SK-N-SH (cell line): ENCODE results near the gene CEP43. TPM values are rescaled to one million over a fixed set of nuclear protein-coding genes. Genes with fewer than 3 reads are reported as not detected.

Experiments
- CTCF ChIA-PET: fragments of 300-600, 350-600 bp; formaldehyde crosslinking; extraction: SDS; loops from one replicate; lab custom pipeline; 2021; lab: Yijun Ruan, JAX
- POLR2A ChIA-PET: fragments of 350-600 bp; sonication (Branson Sonifier 250); formaldehyde crosslinking; extraction: SDS; loops from one replicate; lab custom pipeline; 2020; ENCODE audit warnings: antibody characterized with exemption, inconsistent platforms; lab: Yijun Ruan, JAX
- DNase-seq: peaks from one replicate; pipeline ENCODE4 v3.0.0; 2012
- H2AFZ ChIP-seq: fragments of 200-600 bp; sonication (generic); 2 replicates; pipeline ENCODE4 v1.8.1; 2016; ENCODE audit warnings: antibody characterized with exemption, mild to moderate bottlenecking, low read depth
- H3F3A ChIP-seq: fragments of 200-600 bp; sonication (generic); replicated peaks from 2 replicates; pipeline ENCODE3; 2016; ENCODE audit warnings: antibody characterized with exemption, mild to moderate bottlenecking; ENCODE audit not compliant: insufficient read depth
- H3K27ac ChIP-seq, 2 experiments: fragments of 200-500 bp in 1 of 2; fragments of 200-600 bp in 1 of 2; sonication (Bioruptor generic) in 1 of 2; sonication (generic), shearing (Covaris generic) in 1 of 2; 2 replicates each; pipeline versions ENCODE4 v1.5.1 to v1.6.1; 2014 to 2016; ENCODE audit warnings: low read depth in 2 of 2, inconsistent platforms in 1 of 2, low read length in 1 of 2, mild to moderate bottlenecking in 1 of 2, mixed read lengths in 1 of 2
- H3K27me3 ChIP-seq: fragments of 200-600 bp; sonication (generic), shearing (Covaris generic); 2 replicates; pipeline ENCODE4 v1.6.1; 2016; ENCODE audit warnings: mixed run types; ENCODE audit not compliant: insufficient read depth
- H3K36me3 ChIP-seq, 2 experiments: fragments of 200-500 bp in 1 of 2; fragments of 200-600 bp in 1 of 2; sonication (Bioruptor generic) in 1 of 2; sonication (generic) in 1 of 2; replicated peaks in 1 of 2; 2 replicates each; pipeline versions ENCODE3 to v1.5.1; 2014 to 2016; ENCODE audit warnings: low read length in 1 of 2, mild to moderate bottlenecking in 1 of 2; ENCODE audit not compliant: insufficient read depth in 2 of 2, control insufficient read depth in 1 of 2
- H3K4me1 ChIP-seq, 2 experiments: fragments of 200-500 bp in 1 of 2; fragments of 200-600 bp in 1 of 2; sonication (Bioruptor generic) in 1 of 2; sonication (generic), shearing (Covaris generic) in 1 of 2; 2 replicates each; pipeline versions ENCODE4 v1.5.1 to v1.6.1; 2014 to 2016; ENCODE audit warnings: low read depth in 1 of 2, low read length in 1 of 2, mixed run types in 1 of 2; ENCODE audit not compliant: insufficient read depth in 2 of 2, control insufficient read depth in 1 of 2
- H3K4me2 ChIP-seq: fragments of 200-600 bp; sonication (generic), shearing (Covaris generic); 2 replicates; pipeline ENCODE4 v1.6.1; 2017; ENCODE audit warnings: mixed run types
- H3K4me3 ChIP-seq, 2 experiments: fragments of 200-500 bp in 1 of 2; fragments of 200-600 bp in 1 of 2; sonication (Bioruptor generic) in 1 of 2; sonication (generic), shearing (Covaris generic) in 1 of 2; 2 replicates each; pipeline versions ENCODE4 v1.5.1 to v1.8.1; 2014 to 2016; ENCODE audit warnings: low read depth in 2 of 2, inconsistent platforms in 1 of 2, low read length in 1 of 2, mild to moderate bottlenecking in 1 of 2, mixed read lengths in 1 of 2, moderate library complexity in 1 of 2
- H3K79me2 ChIP-seq: fragments of 200-600 bp; sonication (generic); 2 replicates; pipeline ENCODE4 v1.8.1; 2017; ENCODE audit warnings: mild to moderate bottlenecking; ENCODE audit not compliant: insufficient read depth
- H3K9ac ChIP-seq: fragments of 200-600 bp; sonication (generic); 2 replicates; pipeline ENCODE4 v1.6.1; 2017; ENCODE audit warnings: mixed run types
- H3K9me2 ChIP-seq: fragments of 200-600 bp; sonication (generic); 2 replicates; pipeline ENCODE4 v1.6.1; 2017; ENCODE audit warnings: mixed run types
- H3K9me3 ChIP-seq: fragments of 200-600 bp; sonication (generic); 2 replicates; pipeline ENCODE4 v1.6.1; 2017; ENCODE audit warnings: mixed run types, mild to moderate bottlenecking, moderate library complexity
- H4K20me1 ChIP-seq: fragments of 200-600 bp; sonication (generic); 2 replicates; pipeline ENCODE4 v1.6.1; 2017; ENCODE audit warnings: mild to moderate bottlenecking, mixed run types; ENCODE audit not compliant: insufficient read depth
- CHD2 ChIP-seq: fragments of 150-350 bp; IDR thresholded peaks from 2 replicates; pipeline ENCODE4 v1.6.1; 2018; ENCODE audit warnings: low read length; ENCODE audit not compliant: partially characterized antibody
- ELF1 ChIP-seq: IDR thresholded peaks from 2 replicates; pipeline ENCODE4 v1.4.0; 2012
- EZH2phosphoT487 ChIP-seq: fragments of 200-600 bp; sonication (generic); IDR thresholded peaks from 2 replicates; pipeline ENCODE4 v1.6.1; 2017; ENCODE audit warnings: low read depth, mixed run types, mild to moderate bottlenecking, antibody characterized with exemption, moderate library complexity, borderline replicate concordance
- FOXJ3 ChIP-seq: sonication (generic); formaldehyde crosslinking; IDR thresholded peaks from 2 replicates; pipeline ENCODE4 v1.5.1; 2020; ENCODE audit warnings: mild to moderate bottlenecking, missing genetic modification reagents
- MEF2A ChIP-seq: IDR thresholded peaks from 2 replicates; pipeline ENCODE4 v1.4.0; 2012; ENCODE audit warnings: low read depth, borderline replicate concordance
- NFIC ChIP-seq: IDR thresholded peaks from 2 replicates; pipeline ENCODE4 v1.4.0; 2012; ENCODE audit warnings: borderline replicate concordance
- RAD21 ChIP-seq: IDR thresholded peaks from 2 replicates; pipeline ENCODE4 v1.6.1; 2012; ENCODE audit warnings: mild to moderate bottlenecking, low read length
- RCOR1 ChIP-seq: fragments of 150-350 bp; IDR thresholded peaks from 2 replicates; pipeline ENCODE4 v1.6.1; 2017; ENCODE audit warnings: antibody characterized with exemption, low read length
- REST ChIP-seq: IDR thresholded peaks from 2 replicates; pipeline ENCODE4 v1.6.1; 2012; ENCODE audit warnings: mild to moderate bottlenecking, low read depth, low read length, moderate library complexity
- RFX5 ChIP-seq: IDR thresholded peaks from 2 replicates; pipeline ENCODE4 v1.6.1; 2012; ENCODE audit warnings: mild to moderate bottlenecking, improper control_type of control experiment, low read length
- SIN3A ChIP-seq: IDR thresholded peaks from 2 replicates; pipeline ENCODE4 v1.6.1; 2012; ENCODE audit warnings: low read depth, mild to moderate bottlenecking, low read length, moderate library complexity, borderline replicate concordance
- TCF12 ChIP-seq: IDR thresholded peaks from 2 replicates; pipeline ENCODE4 v1.4.0; 2012
- YY1 ChIP-seq: IDR thresholded peaks from 2 replicates; pipeline ENCODE4 v1.4.0; 2012; ENCODE audit warnings: low read depth, mild to moderate bottlenecking
- WGBS: methylation state at CpG from one replicate; pipeline ENCODE4 v1.1.6; 2017; ENCODE audit warnings: low lambda C conversion rate; 5-methylcytosine and 5-hydroxymethylcytosine counted together
- polyA plus RNA-seq, 3 experiments: library from polyadenylated mRNA; depleted of rRNA; stranded (reverse); fragments of >200 nt; gene quantifications; 2 replicates each; pipeline ENCODE4 v1.2.3, GENCODE V29; 2012
- TF ChIP-seq, protein P1 (sequence below): fragments of 150-350 bp; IDR thresholded peaks from 2 replicates; pipeline ENCODE4 v1.6.1; 2016; ENCODE audit warnings: mild to moderate bottlenecking, low read depth, low read length

Gene CEP43
- polyA plus RNA-seq, 1 of the 3 experiments (the other 2 are of a cell fraction): 7.5 TPM

DNA sequence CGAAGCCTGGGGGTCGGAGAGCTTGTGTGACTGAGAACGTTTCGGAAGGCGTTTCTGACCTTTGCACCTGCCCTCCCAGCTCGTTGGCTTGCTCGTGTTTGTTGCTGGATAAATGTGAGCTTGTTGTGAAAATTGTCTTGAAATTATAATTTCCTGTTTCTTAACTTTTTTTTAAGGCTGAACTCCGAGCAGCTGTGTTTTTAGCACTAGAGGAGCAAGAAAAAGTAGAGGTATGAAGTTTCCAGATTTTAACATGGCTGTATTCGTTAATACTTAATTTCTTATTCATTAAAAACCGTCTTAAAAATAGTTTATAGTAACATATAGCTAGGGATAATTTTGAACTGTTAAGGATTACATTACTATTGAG, 672 bp downstream of the CEP43 start:
- Histone ChIP-seq H4K20me1 (peaks cover 5% of the 10 kb centered on the region), H3F3A (peaks cover 3% of the 10 kb centered on the region), H3K4me3 (peak overlapping the region; percentile 87 to 97), H3K79me2 (peaks cover 78% of the 10 kb centered on the region), H3K4me2 (peak overlapping the region; percentile 87), H3K4me1 (peaks cover 15 to 24% of the 10 kb centered on the region in 2 experiments; a peak in 3 of 4 replicates), H3K9ac (peak overlapping the region; percentile 81), H3K27me3 (no peaks in the 10 kb centered on the region)
- TF ChIP-seq ELF1 (no peak), RCOR1 (no peak), TCF12 (no peak), MEF2A (no peak), REST (no peak), RFX5 (no peak), NFIC (no peak), EZH2phosphoT487 (no peak), YY1 (no peak), SIN3A (no peak), FOXJ3 (CRISPR knock-in tag) (no peak), CHD2 (no peak), RAD21 (no peak)
- TF ChIP-seq, protein P1, sequence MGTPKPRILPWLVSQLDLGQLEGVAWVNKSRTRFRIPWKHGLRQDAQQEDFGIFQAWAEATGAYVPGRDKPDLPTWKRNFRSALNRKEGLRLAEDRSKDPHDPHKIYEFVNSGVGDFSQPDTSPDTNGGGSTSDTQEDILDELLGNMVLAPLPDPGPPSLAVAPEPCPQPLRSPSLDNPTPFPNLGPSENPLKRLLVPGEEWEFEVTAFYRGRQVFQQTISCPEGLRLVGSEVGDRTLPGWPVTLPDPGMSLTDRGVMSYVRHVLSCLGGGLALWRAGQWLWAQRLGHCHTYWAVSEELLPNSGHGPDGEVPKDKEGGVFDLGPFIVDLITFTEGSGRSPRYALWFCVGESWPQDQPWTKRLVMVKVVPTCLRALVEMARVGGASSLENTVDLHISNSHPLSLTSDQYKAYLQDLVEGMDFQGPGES: no peak
- TF ChIP-seq, all 33 proteins: peak for 0
- ChIA-PET CTCF (interaction anchor here (0.6 to 3.4 kb wide), 9 partner anchors 10 to 152 kb away, joined by 3 to 27 read pairs (median 4); no protein-coding TSS in a partner anchor), POLR2A (interaction anchor here (0.7 to 0.9 kb wide), 2 partner anchors 30 to 43 kb away, joined by 3 to 4 read pairs; partner anchors contain the start of gene RNASET2)
- peak overlapping the region; percentile 87; the same call in 1 of the 2 replicates for H2AFZ ChIP-seq
- no peaks in the 10 kb centered on the region for H3K9me3 ChIP-seq
- no peaks in the 10 kb centered on the region for H3K9me2 ChIP-seq
- peaks cover 26 to 35% of the 10 kb centered on the region in 2 experiments for H3K36me3 ChIP-seq
- DNase-seq: no peak
- 9% methylated on average over 10 of the region's 10 CpGs for WGBS
- H3K27ac ChIP-seq: peak overlapping the region; percentile 42 to 86; a peak in 3 of 4 replicates
